Measurements from ENCODE around the gene PCAT7.

- TF ChIP-seq, protein P1, sequence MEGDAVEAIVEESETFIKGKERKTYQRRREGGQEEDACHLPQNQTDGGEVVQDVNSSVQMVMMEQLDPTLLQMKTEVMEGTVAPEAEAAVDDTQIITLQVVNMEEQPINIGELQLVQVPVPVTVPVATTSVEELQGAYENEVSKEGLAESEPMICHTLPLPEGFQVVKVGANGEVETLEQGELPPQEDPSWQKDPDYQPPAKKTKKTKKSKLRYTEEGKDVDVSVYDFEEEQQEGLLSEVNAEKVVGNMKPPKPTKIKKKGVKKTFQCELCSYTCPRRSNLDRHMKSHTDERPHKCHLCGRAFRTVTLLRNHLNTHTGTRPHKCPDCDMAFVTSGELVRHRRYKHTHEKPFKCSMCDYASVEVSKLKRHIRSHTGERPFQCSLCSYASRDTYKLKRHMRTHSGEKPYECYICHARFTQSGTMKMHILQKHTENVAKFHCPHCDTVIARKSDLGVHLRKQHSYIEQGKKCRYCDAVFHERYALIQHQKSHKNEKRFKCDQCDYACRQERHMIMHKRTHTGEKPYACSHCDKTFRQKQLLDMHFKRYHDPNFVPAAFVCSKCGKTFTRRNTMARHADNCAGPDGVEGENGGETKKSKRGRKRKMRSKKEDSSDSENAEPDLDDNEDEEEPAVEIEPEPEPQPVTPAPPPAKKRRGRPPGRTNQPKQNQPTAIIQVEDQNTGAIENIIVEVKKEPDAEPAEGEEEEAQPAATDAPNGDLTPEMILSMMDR (IDR thresholded peaks at IDR 0.05), result no peak
- TF ChIP-seq POLR2A (IDR thresholded peaks at IDR 0.05), result no peak
These were observed 12.4 kb downstream of the PCAT7 start for GRCh38 chr9:94567271-94567670.

Data from body of pancreas (tissue), 4 donors.